Measurements from ENCODE around the gene XKR8.

GRCh38 chr1:27935721-27936120, 24.1 kb upstream of the XKR8 start:
- TF ChIP-seq, protein P1, sequence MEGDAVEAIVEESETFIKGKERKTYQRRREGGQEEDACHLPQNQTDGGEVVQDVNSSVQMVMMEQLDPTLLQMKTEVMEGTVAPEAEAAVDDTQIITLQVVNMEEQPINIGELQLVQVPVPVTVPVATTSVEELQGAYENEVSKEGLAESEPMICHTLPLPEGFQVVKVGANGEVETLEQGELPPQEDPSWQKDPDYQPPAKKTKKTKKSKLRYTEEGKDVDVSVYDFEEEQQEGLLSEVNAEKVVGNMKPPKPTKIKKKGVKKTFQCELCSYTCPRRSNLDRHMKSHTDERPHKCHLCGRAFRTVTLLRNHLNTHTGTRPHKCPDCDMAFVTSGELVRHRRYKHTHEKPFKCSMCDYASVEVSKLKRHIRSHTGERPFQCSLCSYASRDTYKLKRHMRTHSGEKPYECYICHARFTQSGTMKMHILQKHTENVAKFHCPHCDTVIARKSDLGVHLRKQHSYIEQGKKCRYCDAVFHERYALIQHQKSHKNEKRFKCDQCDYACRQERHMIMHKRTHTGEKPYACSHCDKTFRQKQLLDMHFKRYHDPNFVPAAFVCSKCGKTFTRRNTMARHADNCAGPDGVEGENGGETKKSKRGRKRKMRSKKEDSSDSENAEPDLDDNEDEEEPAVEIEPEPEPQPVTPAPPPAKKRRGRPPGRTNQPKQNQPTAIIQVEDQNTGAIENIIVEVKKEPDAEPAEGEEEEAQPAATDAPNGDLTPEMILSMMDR (IDR thresholded peaks at IDR 0.05): no peak
- TF ChIP-seq POLR2A (IDR thresholded peaks at IDR 0.05) (no peak), EP300 (IDR thresholded peaks at IDR 0.05) (no peak)

Data from sigmoid colon (tissue), 4 donors.